Measurements from ENCODE around the gene ISG20L2.

ISG20L2 gene

DNA sequence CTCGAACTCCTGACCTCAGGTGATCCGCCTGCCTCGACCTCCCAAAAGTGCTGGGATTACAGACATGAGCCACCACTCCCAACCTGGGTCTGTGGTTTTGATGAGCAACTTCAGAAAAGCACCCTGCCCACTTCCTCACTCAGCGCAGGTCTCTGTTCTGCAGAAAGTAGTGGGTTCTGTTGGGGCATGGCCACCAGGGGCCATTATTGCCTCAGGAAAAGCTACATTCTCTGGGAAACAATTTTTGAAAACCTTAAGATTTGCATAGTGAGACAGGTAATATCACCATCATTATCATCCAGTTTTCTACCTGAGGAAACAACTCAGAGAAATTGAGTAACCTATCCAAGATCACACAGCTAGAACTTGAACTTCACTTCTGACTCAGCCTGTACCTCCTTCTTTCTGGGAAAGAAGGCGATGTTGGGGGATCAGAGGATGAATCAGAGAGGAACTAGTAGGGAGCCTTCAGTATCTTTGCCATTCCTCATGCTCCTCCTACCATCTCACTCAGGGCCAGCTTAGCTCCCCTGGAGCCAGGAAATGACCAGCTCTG lies 44.3 kb downstream of the ISG20L2 start:
- FAIRE-seq (no peak), DNase-seq (ENCODE audit: insufficient read length, low spot score) (no peak)
- TF ChIP-seq, protein P1, sequence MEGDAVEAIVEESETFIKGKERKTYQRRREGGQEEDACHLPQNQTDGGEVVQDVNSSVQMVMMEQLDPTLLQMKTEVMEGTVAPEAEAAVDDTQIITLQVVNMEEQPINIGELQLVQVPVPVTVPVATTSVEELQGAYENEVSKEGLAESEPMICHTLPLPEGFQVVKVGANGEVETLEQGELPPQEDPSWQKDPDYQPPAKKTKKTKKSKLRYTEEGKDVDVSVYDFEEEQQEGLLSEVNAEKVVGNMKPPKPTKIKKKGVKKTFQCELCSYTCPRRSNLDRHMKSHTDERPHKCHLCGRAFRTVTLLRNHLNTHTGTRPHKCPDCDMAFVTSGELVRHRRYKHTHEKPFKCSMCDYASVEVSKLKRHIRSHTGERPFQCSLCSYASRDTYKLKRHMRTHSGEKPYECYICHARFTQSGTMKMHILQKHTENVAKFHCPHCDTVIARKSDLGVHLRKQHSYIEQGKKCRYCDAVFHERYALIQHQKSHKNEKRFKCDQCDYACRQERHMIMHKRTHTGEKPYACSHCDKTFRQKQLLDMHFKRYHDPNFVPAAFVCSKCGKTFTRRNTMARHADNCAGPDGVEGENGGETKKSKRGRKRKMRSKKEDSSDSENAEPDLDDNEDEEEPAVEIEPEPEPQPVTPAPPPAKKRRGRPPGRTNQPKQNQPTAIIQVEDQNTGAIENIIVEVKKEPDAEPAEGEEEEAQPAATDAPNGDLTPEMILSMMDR (IDR thresholded peaks at IDR 0.05; ENCODE audit: insufficient read depth, missing control alignments) = no peak

DNA sequence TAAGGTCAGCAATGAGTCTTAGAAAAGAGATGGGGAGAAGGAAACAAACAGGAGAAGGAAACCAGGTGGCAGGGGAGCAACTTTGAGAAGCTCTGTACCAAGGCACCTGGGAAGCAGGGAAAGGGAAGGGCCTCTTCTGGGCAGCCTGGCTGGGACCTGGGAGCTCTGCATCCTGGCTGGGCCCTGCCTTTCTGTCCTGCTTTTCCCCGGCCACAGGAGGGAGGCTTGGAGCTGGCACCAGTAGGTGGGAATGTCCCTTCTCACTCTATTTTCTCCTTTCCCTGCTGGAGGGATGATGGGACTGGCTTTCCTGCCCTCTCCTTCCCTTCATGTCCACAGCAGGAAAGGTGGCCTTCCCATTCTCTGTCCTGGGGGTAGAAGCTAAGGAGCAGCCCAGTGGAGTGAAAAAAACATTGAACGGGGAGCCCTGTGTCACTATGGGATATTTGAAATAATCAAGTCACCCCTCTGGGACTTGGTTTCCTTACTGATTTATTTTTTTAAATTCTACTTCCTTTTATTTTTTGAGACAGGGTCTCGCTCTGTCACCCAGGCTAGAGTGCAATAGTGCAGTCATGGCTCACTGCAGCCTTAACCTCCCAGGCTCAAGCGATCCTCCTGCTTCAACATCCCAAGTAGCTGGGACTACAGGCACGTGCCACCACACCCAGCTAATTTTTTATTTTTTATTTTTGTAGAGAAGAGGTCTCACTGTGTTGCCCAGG lies 46.2 kb downstream of the ISG20L2 start:
- TF ChIP-seq, protein P1 (IDR thresholded peaks at IDR 0.05; ENCODE audit: insufficient read depth, missing control alignments) = no peak
- FAIRE-seq (no peak), DNase-seq (ENCODE audit: insufficient read length, low spot score) (no peak)

DNA sequence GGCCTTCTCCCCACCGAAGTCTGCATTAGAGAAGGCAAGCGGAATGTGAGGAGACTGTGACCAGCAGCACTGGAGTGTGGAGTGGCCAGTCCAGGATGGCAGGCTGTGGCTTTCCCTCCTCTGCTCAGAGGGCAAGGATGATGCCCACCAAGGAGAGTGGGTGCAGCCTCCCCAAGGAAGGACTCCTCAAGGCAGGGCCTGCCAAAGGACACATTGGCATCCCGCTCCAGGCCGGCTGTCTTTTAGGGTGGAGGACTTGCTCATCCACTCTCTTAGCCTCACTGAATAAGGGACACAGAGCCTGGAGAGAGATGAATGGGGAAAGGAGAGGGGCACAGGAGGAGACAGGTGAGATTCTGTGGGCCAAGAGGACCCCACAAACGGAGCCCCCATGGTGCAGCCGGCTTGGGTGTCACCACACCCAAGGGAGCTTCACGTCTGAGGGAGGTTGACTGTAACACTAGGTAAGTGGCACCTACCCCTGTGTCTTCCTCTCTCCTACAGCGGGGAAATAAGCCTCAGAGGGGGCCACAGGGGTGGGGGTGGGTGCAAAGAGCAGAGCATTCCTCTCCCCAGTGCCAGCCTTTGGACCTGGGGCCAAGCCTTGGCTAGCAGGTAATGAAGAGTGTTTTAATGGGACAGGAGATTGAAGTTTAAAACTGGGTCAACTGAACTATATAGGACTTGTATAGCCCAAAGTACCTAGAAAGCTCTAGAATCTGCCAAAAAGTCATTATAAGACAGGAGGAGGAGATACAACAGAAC lies 47.2 kb downstream of the ISG20L2 start:
- TF ChIP-seq, protein P1 (IDR thresholded peaks at IDR 0.05; ENCODE audit: insufficient read depth, missing control alignments) = no peak
- DNase-seq (ENCODE audit: insufficient read length, low spot score) (no peak), FAIRE-seq (no peak)

DNA sequence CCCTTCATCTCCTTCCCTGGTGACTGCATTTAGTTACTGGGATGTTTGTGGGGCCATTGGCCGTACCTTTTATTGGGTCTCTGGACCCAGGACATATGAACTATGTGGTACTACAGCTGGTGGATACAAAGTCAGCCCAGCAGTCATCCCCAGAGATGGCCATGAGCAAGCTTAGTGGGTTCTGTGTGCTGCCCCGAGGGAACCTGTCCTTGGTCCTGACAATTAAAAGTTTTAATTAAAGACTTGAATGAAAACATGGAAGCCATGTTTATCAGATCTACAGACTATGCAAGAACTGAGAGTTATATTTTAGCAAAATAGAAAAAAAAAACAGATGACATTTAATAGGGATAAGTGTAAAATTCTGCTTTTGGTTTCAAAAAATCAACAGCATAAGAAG lies 48.5 kb downstream of the ISG20L2 start:
- FAIRE-seq (no peak), DNase-seq (ENCODE audit: insufficient read length, low spot score) (no peak)
- TF ChIP-seq, protein P1 (IDR thresholded peaks at IDR 0.05; ENCODE audit: insufficient read depth, missing control alignments) = no peak

DNA sequence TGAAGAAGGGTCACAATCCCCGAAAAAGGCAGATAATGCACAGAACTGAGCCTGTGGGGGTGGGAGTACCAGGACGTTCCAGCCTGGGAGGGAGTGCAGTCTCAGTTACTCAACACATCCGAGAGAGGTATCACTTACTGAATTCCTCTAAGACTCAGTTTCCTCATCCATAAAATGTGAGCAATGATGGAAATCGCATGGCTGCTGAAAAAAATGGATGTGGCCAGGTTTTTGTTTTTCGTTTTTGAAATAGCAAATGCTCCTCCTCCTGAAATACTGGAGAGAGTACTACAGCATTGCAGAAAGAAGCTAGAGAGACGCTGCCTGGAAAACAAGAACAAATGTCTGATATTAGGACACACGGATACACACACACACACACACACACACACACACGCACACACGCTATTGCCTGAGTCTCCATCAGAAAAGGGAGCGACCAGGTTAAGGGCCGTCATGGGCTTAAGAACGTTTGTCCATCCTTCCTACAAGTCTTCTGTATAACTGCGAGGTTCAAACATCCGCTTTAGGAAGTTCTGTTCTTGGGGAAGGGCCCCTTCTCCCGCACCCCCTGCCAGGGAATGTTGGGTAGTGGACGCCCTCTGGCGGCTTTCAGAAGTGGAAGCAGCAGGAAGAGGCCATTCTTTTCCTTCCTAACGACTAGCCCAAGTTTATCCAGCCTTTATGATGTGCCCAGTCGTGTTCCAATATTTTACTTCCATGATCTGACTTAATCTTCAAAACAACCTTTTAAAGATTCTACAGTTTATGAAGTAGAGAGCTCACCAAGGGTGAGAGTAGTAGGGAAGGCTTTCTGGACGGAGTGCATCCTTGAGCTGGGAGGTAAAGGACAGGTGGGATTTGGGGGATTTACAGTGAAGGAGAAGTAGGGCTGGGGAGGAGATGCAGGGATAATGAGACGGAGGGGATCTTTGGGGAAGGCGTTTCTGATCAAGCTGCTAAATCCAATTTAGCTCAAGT lies 50.7 kb downstream of the ISG20L2 start:
- peak; percentile 78 for DNase-seq (ENCODE audit: insufficient read length, low spot score)
- peak; percentile 29 for FAIRE-seq

More for the DNA sequence above, 50.7 kb downstream of the ISG20L2 start:
- TF ChIP-seq, protein P1 (IDR thresholded peaks at IDR 0.05; ENCODE audit: insufficient read depth, missing control alignments) = peak; percentile 96
